ENCODE data around the gene C18orf54. TPM values are rescaled to one million over a fixed set of nuclear protein-coding genes. Genes with fewer than 3 reads are reported as not detected.

The C18orf54 gene
- total RNA-seq, 2 donors from 2014 or later: 17.8 to 29.5 TPM

DNA sequence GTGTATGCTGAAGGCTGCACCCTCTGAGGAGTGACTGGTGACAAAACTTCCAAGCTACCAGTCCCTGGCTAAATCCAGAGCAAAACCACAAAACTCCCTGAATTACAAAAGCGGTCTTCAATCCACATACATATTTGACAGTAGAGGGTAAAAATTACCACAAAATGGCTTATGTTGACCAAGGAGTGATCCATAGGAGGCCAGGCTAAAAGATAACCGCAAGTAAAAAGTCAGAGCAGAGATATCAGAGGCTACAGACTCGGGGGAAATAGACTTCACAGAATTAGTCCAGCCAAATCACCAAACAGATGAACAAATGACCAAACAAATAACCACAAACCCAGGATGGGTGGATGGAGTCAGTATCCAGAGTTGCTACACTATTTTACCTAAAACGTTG is 19.5 kb upstream of the C18orf54 start:
- no peak overlapping the region for H3K27ac Mint-ChIP-seq
- TF ChIP-seq CTCF (conservative IDR thresholded peaks at IDR 0.05): no peak
- Histone ChIP-seq H3K36me3 (ENCODE audit: control insufficient read depth, insufficient read depth, low read length) (no peaks in the 10 kb centered on the region), H3K4me3 (ENCODE audit: low read length) (no peak overlapping the region), H3K27me3 (ENCODE audit: control insufficient read depth, insufficient read depth, low read length, poor library complexity, severe bottlenecking) (no peaks in the 10 kb centered on the region), H3K9me3 (ENCODE audit: control insufficient read depth, low read length) (peaks cover 11% of the 10 kb centered on the region), H3K4me1 (ENCODE audit: control insufficient read depth, insufficient read depth, low read length) (no peaks in the 10 kb centered on the region), H3K9ac (ENCODE audit: extremely low read depth, low read length, poor library complexity, severe bottlenecking) (no peak overlapping the region), H3K27ac (ENCODE audit: low read depth, low read length) (no peak overlapping the region)
- 95 to 100% methylated on average over 1 to 4 of the region's 4 CpGs for WGBS, 2 experiments (ENCODE audit: insufficient coverage in 1 of 2, insufficient read length in 1 of 2)
- no peaks in the 10 kb centered on the region for H3K4me1 Mint-ChIP-seq
- no peak for DNase-seq
- peaks cover 17% of the 10 kb centered on the region for H3K9me3 Mint-ChIP-seq
- H3K27me3 Mint-ChIP-seq (ENCODE audit: insufficient read depth): no peaks in the 10 kb centered on the region
- peaks cover 3% of the 10 kb centered on the region for H3K36me3 Mint-ChIP-seq (ENCODE audit: low read depth)
- no peak overlapping the region for H3K4me3 Mint-ChIP-seq

- Histone ChIP-seq H3K9ac (ENCODE audit: extremely low read depth, low read length, poor library complexity, severe bottlenecking) (no peak overlapping the region), H3K27me3 (ENCODE audit: control insufficient read depth, insufficient read depth, low read length, poor library complexity, severe bottlenecking) (no peaks in the 10 kb centered on the region), H3K4me1 (ENCODE audit: control insufficient read depth, insufficient read depth, low read length) (no peaks in the 10 kb centered on the region), H3K36me3 (ENCODE audit: control insufficient read depth, insufficient read depth, low read length) (no peaks in the 10 kb centered on the region), H3K4me3 (ENCODE audit: low read length) (no peak overlapping the region), H3K27ac (ENCODE audit: low read depth, low read length) (no peak overlapping the region), H3K9me3 (ENCODE audit: control insufficient read depth, low read length) (no peaks in the 10 kb centered on the region)
- Mint-ChIP-seq H3K27ac (no peak overlapping the region), H3K9me3 (no peaks in the 10 kb centered on the region), H3K36me3 (ENCODE audit: low read depth) (no peaks in the 10 kb centered on the region), H3K27me3 (ENCODE audit: insufficient read depth) (peaks cover 1% of the 10 kb centered on the region), H3K4me3 (no peak overlapping the region), H3K4me1 (no peaks in the 10 kb centered on the region)
- DNase-seq: no peak
- WGBS, 2 experiments (ENCODE audit: insufficient coverage in 1 of 2, insufficient read length in 1 of 2): 95% methylated on average over 1 of the region's 1 CpG; no CpG with 5 or more reads in 1 of the 2 experiments
- TF ChIP-seq CTCF (conservative IDR thresholded peaks at IDR 0.05): no peak
These were observed 6.5 kb upstream of the C18orf54 start for GRCh38 chr18:54351186-54351585.

DNA sequence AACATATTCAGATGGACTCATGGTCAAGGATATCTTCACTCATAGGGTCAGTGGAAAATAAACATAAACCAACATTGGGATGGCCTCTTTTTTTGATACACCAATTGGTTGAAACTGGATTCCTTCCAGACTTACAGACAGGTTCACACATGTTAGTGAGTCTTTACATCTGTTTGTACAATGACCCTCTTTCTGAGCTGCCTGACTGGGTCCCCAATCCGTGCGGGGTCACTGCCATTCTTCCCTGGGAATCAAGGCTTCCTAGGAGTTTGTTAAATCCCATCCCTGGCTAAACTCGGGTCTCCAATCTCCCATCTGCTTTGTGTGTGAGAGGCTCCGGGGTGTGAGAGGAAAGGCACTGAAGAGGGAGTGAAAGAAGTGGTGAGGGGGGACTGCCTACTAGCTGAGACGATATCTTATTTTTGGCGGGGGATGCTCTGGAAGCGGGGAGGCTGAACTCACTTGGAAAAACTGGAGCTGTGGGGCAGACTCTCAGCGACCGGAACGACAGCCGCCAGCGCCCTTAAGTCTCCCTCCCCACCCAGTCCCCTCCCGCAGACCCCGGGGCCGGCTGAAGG is 535 bp upstream of the C18orf54 start:
- Histone ChIP-seq H3K27me3 (ENCODE audit: control insufficient read depth, insufficient read depth, low read length, poor library complexity, severe bottlenecking) (no peaks in the 10 kb centered on the region), H3K27ac (ENCODE audit: low read depth, low read length) (no peak overlapping the region), H3K4me3 (ENCODE audit: low read length) (peak overlapping the region; percentile 85), H3K36me3 (ENCODE audit: control insufficient read depth, insufficient read depth, low read length) (peaks cover 17% of the 10 kb centered on the region), H3K9me3 (ENCODE audit: control insufficient read depth, low read length) (no peaks in the 10 kb centered on the region), H3K9ac (ENCODE audit: extremely low read depth, low read length, poor library complexity, severe bottlenecking) (peak overlapping the region; percentile 39), H3K4me1 (ENCODE audit: control insufficient read depth, insufficient read depth, low read length) (no peaks in the 10 kb centered on the region)
- no peaks in the 10 kb centered on the region for H3K9me3 Mint-ChIP-seq
- no peak for TF ChIP-seq CTCF (conservative IDR thresholded peaks at IDR 0.05)
- no peaks in the 10 kb centered on the region for H3K27me3 Mint-ChIP-seq (ENCODE audit: insufficient read depth)
- DNase-seq: no peak
- H3K4me1 Mint-ChIP-seq: peaks cover 15% of the 10 kb centered on the region
- H3K4me3 Mint-ChIP-seq: peak overlapping the region; percentile 94
- peaks cover 15% of the 10 kb centered on the region for H3K36me3 Mint-ChIP-seq (ENCODE audit: low read depth)
- peak overlapping the region; percentile 91 for H3K27ac Mint-ChIP-seq
- WGBS, 2 experiments (ENCODE audit: insufficient coverage in 1 of 2, insufficient read length in 1 of 2): 4 to 28% methylated on average over 3 to 15 of the region's 15 CpGs
